ENCODE measurements around the gene PSAP. TPM values are rescaled to one million over a fixed set of nuclear protein-coding genes. Genes with fewer than 3 reads are reported as not detected.
A peak's percentile ranks its signal among the peaks of the same experiment; 100 is the strongest.

The PSAP gene
- polyA plus RNA-seq, 3 donors: 3,391 to 8,673 (median 7,346) TPM

DNA sequence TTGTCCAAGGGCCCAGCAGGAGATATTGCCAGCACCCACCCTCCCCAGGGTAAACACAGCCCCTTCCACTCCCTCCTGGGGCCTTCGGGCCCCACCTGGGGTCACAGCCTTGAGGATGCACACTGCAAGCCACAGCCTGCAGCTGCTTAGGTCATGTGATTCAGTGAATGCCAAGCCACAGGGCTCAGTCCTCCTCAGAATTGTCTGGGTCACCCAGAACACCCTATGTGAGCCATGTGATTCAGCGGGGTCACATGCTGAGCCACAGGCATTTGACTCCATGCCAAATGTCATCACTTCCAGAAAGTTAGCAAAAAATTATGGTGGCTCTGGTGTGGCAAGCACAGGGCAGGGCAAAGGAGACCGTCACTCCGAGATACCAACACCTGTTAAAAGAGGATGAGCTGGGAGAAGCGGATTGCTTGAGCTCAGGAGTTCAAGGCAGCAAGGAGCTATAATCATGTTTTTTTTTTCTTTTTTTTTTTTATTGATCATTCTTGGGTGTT lies 17.2 kb upstream of the PSAP start:
- Mint-ChIP-seq H3K27me3 (ENCODE audit: low read depth in 3 of 3) (no peaks in the 10 kb centered on the region), H3K27ac (peak overlapping the region; percentile 94 to 99 (median 97)), H3K4me3 (peak overlapping the region; percentile 28 to 66), H3K4me1 (peaks cover 43% of the 10 kb centered on the region), H3K9me3 (peaks cover 0 to 1% (median 0%) of the 10 kb centered on the region in 7 donors), H3K36me3 (no peaks in the 10 kb centered on the region)
- DNase-seq: peak; percentile 96 to 99 (median 97)
- no peaks in the 10 kb centered on the region for H3K27me3 ChIP-seq (ENCODE audit: control insufficient read depth in 2 of 2, insufficient read depth in 2 of 2, low read length in 2 of 2)
- no peaks in the 10 kb centered on the region for H3K79me2 ChIP-seq (ENCODE audit: insufficient read depth, low read length)
- H3K9me3 ChIP-seq (replicated peaks in 1 of 2; ENCODE audit: control insufficient read depth in 1 of 2, insufficient read depth in 1 of 2, low read length in 2 of 2): no peaks in the 10 kb centered on the region
- no peaks in the 10 kb centered on the region for H4K20me1 ChIP-seq (ENCODE audit: insufficient read depth, low read length)
- H3K4me2 ChIP-seq (replicated peaks; ENCODE audit: extremely low read depth, low read length, poor library complexity, severe bottlenecking): no peak overlapping the region
- intact Hi-C loops (cut with micrococcal nuclease): no loop called here
- no peak overlapping the region for H3K4me3 ChIP-seq (replicated peaks in 1 of 3; ENCODE audit: low read depth in 2 of 3, low read length in 3 of 3)
- TF ChIP-seq, protein P1, sequence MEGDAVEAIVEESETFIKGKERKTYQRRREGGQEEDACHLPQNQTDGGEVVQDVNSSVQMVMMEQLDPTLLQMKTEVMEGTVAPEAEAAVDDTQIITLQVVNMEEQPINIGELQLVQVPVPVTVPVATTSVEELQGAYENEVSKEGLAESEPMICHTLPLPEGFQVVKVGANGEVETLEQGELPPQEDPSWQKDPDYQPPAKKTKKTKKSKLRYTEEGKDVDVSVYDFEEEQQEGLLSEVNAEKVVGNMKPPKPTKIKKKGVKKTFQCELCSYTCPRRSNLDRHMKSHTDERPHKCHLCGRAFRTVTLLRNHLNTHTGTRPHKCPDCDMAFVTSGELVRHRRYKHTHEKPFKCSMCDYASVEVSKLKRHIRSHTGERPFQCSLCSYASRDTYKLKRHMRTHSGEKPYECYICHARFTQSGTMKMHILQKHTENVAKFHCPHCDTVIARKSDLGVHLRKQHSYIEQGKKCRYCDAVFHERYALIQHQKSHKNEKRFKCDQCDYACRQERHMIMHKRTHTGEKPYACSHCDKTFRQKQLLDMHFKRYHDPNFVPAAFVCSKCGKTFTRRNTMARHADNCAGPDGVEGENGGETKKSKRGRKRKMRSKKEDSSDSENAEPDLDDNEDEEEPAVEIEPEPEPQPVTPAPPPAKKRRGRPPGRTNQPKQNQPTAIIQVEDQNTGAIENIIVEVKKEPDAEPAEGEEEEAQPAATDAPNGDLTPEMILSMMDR (IDR thresholded peaks at IDR 0.05): no peak
- no peak overlapping the region for H3K9ac ChIP-seq (ENCODE audit: insufficient read depth, low read length, poor library complexity, severe bottlenecking)
- 0% methylated on average over 2 of the region's 5 CpGs for WGBS (ENCODE audit: insufficient coverage)
- peak overlapping the region; percentile 59 to 87 for H3K27ac ChIP-seq (ENCODE audit: low read depth in 1 of 2, low read length in 2 of 2)
- H2AFZ ChIP-seq (ENCODE audit: insufficient read depth, low read depth, low read length, poor library complexity, severe bottlenecking): no peak overlapping the region
- H3K4me1 ChIP-seq (ENCODE audit: control insufficient read depth in 1 of 2, insufficient read depth in 2 of 2, low read length in 2 of 2): peaks cover 42 to 50% of the 10 kb centered on the region in 2 donors
- H3K36me3 ChIP-seq (replicated peaks in 1 of 2; ENCODE audit: control insufficient read depth in 1 of 2, insufficient read depth in 2 of 2, low read length in 2 of 2): no peaks in the 10 kb centered on the region

DNA sequence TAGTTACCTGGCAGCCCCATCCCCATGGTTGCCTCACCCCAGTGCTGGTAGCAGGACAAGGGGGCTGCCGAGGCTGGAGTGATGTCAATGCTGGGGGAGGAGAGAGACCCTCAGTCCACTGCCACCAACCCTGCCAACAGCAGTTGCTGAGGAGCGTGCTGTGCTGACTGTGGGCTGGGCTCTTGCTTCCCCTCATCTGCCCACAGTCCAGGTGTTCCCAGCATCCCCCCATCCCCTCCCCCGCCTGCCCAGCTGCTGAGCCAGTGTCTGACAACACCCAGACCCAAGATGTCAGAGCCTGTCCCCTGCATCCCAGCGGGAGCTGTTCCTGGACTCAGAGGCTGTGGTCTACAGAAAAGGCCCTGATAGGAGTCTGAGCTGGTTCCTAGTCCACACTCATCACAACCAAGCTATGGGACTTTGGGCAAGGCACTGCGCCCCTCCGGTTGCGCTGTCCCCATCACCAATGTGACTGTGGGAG lies 14.6 kb upstream of the PSAP start:
- no peaks in the 10 kb centered on the region for H3K9me3 ChIP-seq (replicated peaks in 1 of 2; ENCODE audit: control insufficient read depth in 1 of 2, insufficient read depth in 1 of 2, low read length in 2 of 2)
- no peaks in the 10 kb centered on the region for H3K36me3 ChIP-seq (replicated peaks in 1 of 2; ENCODE audit: control insufficient read depth in 1 of 2, insufficient read depth in 2 of 2, low read length in 2 of 2)
- Mint-ChIP-seq H3K4me1 (peaks cover 37% of the 10 kb centered on the region), H3K4me3 (no peak overlapping the region), H3K36me3 (no peaks in the 10 kb centered on the region), H3K27me3 (ENCODE audit: low read depth in 3 of 3) (no peaks in the 10 kb centered on the region), H3K27ac (peak overlapping the region in 3 of 7 donors; percentile 68 to 96 (median 91)), H3K9me3 (no peaks in the 10 kb centered on the region)
- H3K4me1 ChIP-seq (ENCODE audit: control insufficient read depth in 1 of 2, insufficient read depth in 2 of 2, low read length in 2 of 2): peaks cover 41 to 45% of the 10 kb centered on the region in 2 donors
- WGBS (ENCODE audit: insufficient coverage): 100% methylated on average over 6 of the region's 7 CpGs
- H3K9ac ChIP-seq (ENCODE audit: insufficient read depth, low read length, poor library complexity, severe bottlenecking): no peak overlapping the region
- no peak for DNase-seq
- TF ChIP-seq, protein P1 (IDR thresholded peaks at IDR 0.05): no peak
- H3K79me2 ChIP-seq (ENCODE audit: insufficient read depth, low read length): no peaks in the 10 kb centered on the region
- no peak overlapping the region for H3K4me2 ChIP-seq (replicated peaks; ENCODE audit: extremely low read depth, low read length, poor library complexity, severe bottlenecking)
- no peak overlapping the region for H3K4me3 ChIP-seq (replicated peaks in 1 of 3; ENCODE audit: low read depth in 2 of 3, low read length in 3 of 3)
- intact Hi-C loops (cut with micrococcal nuclease): no loop called here
- H2AFZ ChIP-seq (ENCODE audit: insufficient read depth, low read depth, low read length, poor library complexity, severe bottlenecking): no peak overlapping the region
- H3K27me3 ChIP-seq (ENCODE audit: control insufficient read depth in 2 of 2, insufficient read depth in 2 of 2, low read length in 2 of 2): no peaks in the 10 kb centered on the region
- no peaks in the 10 kb centered on the region for H4K20me1 ChIP-seq (ENCODE audit: insufficient read depth, low read length)
- H3K27ac ChIP-seq (ENCODE audit: low read depth in 1 of 2, low read length in 2 of 2): no peak overlapping the region
